COR-L47 (cell line): Measurements from ENCODE around the gene PPP1R15A.
A peak's percentile ranks its signal among the peaks of the same experiment; 100 is the strongest.
"Not testable (repeated sequence)": the region's sequence is repeated elsewhere in the genome, so short reads cannot be mapped to it uniquely, and the experiment has no call there.

ENCODE experiments used
- DNase-seq: peaks from one replicate; lab custom pipeline; 2025; lab: John Stamatoyannopoulos, UW

The PPP1R15A gene

DNA sequence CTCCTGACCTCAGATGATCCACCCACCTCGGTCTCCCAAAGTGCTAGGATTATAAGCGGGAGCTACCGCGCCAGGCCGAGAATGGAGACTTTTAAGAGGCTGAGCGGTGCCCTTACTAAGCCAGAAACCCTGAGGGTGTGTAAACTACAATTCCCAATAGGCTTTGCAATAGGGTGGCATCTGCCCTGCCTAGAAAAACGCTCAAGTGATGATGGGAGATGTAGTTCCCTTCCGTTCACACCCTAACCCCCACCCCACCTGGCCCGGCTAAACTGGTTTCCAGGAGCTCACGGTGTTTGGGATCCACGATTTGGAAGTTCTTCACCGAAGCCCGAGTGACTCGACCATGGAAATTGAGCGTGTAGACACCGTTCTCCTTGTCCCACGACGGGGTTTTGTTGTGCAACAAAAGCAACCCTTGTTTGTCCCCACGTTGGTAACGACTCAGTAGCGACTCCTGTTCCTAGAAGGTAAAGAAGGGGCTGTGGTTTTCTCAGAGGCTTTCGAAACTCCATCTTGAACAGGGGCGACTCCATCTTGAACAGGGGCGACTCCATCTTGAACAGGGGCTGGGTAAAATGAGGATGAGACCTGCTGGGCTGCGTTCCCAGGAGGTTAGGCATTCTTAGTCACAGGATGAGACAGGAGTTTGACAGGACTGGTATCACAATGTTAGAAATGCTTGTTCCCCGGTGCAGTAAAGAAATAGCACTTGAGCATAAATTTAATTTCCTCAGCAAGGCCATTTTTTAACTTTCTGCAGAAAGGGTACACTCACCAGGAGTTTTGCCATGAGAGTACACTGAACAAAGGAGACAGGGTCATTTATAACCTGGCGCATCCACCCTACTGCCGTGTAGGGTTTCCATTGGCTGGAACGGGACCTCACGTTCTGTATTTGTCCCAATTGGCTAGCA, 9.8 kb downstream of the PPP1R15A start:
- DNase-seq, result no peak

GRCh38 chr19:48883726-48884125, 11.5 kb downstream of the PPP1R15A start:
- DNase-seq, result no peak

GRCh38 chr19:48887861-48888612, 15.8 kb downstream of the PPP1R15A start:
- DNase-seq, result no peak

- not testable (repeated sequence) for DNase-seq
Measured at GRCh38 chr19:48889496-48889895, 17.3 kb downstream of the PPP1R15A start.

GRCh38 chr19:48890551-48890950, 18.3 kb downstream of the PPP1R15A start:
- no peak for DNase-seq

GRCh38 chr19:48895226-48895625, 23.0 kb downstream of the PPP1R15A start:
- no peak for DNase-seq

GRCh38 chr19:48896191-48896720, 24.0 kb downstream of the PPP1R15A start:
- DNase-seq, result no peak

DNA sequence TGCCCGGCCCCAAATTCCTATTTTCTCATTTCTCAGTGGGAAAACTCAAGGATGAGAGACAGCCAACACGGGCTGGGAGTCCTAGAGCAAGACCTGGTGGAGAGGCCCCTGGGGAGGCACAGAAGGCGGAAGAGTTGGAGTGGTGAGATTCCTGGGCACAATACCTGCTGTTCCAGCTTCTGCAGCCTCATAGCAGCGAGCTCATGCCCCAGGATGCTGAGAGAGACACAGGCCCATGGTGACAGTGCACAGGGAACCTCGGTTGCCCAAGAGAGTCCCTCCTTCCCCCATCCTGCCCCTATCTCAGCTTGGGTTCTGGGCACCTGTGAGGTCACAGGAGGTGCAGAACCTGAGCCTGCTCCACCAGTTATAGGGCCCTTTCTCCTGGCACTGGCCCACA, 25.0 kb downstream of the PPP1R15A start:
- DNase-seq, result no peak

DNA sequence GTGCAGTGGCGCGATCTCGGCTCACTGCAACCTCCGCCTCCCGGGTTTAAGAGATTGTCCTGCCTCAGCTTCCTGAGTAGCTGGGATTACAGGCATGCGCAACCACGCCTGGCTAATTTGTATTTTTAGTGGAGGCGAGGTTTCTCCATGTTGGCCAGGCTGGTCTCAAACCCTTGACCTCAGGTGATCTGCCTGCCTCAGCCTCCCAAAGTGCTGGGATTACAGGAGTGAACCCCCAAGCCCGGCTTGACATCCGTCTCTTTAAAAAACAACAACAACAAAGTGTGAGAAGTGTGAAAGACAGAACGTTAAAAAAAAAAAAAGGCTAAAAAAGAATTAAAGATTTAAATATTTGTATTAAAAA, 27.1 kb downstream of the PPP1R15A start:
- not testable (repeated sequence) for DNase-seq

- peak; percentile 98 for DNase-seq
Measured at GRCh38 chr19:48899781-48900476, 27.7 kb downstream of the PPP1R15A start, which contains the start of gene NUCB1. Gene NUCB1 (plus strand): TSS chr19:48900312. CDS start chr19:48900797, 485 bp downstream.

DNA sequence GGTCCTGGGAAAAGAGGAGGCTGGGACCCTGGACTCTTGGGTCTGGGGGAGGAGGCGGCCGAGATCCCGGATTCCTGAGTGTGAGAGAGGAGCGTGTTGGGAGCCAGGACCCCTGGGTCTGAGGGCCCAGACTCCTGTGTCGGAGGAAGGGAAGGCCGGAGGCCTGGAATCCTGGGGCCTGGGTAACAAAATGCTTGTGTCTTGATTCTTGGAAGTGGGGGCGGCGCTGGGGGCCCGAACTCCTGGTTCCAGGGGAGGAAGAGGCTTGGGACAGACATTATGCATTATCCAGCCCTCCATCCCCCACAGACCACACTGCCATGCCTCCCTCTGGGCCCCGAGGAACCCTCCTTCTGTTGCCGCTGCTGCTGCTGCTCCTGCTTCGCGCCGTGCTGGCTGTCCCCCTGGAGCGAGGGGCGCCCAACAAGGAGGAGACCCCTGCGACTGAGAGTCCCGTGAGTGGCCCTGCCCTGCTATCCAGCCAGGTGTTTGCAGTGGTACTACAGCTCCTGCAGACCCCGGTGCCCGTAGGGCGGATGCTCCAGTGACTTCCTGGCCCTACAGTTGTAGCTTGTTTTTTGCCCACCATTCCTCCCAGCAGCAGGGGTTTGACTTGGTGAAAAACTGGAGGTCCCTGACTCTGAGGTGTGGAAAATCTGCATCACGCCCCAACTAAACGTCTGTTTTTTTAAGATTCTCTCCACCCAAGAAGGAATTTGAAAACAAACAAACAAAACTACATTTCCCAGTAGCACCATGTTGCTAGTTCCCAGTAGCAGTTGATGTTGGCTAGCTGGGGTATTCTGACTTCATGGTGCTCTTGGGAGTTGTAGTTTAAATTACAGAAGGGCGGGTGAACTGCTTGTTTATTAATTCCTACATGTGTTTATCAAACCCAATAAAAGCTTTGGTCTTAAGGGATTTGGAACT, 28.5 kb downstream of the PPP1R15A start:
- no peak for DNase-seq

DNA sequence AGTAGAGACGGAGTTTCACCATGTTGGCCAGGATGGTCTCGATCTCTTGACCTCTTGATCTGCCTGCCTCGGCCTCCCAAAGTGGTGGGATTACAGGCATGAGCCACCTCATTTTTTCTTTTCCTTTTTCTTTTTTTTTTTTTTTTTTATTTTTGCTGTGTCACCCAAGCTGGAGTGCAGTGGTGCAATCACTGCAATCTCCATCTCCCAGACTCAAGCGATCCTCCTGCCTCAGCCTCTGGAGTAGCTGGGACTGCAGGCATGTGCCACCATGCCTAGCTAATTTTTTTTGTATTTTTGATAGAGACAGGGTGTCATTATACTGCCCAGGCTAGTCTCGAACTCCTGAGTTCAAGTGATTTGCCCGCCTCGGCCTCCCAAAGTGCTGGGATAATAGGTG, 30.1 kb downstream of the PPP1R15A start:
- DNase-seq, result not testable (repeated sequence)

- not testable (repeated sequence) for DNase-seq
Measured at GRCh38 chr19:48903788-48904187, 31.6 kb downstream of the PPP1R15A start.

DNA sequence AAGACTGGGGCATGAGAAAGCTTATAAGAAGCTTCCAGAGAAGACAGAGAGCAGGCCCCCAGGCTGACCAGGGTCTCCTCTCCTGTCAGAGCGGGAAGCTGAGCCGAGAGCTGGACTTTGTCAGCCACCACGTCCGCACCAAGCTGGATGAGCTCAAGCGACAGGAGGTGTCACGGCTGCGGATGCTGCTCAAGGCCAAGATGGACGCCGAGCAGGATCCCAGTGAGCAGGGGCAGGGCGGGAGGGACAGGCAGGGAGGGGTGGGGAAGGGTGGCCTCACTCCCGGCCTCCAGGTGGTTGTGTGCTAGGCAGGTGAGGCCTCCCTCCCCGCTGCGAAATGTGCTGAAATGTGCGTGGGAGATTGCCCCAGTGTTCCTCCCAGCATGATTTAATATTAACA, 33.4 kb downstream of the PPP1R15A start:
- DNase-seq, result no peak

DNA sequence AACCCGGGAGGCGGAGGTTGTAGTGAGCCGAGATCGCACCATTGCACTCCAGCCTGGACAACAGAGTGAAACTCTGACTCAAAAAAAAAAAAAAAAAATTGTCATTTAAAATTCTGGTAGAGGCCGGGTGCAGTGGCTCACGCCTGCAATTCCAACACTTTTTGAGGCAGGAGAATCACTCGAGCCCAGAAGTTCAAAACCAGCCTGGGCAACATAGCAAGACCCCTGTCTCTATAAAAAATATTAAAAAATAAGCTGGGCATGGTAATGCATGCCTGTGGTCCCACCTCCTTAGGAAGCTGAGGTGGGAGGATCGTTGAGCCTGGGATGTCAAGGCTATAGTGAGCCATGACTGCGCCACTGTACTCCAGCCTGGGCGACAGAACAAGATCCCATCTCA, 34.1 kb downstream of the PPP1R15A start:
- no peak for DNase-seq

- no peak for DNase-seq
Measured at GRCh38 chr19:48907671-48908070, 35.5 kb downstream of the PPP1R15A start.

GRCh38 chr19:48909424-48910077, 37.3 kb downstream of the PPP1R15A start:
- not testable (repeated sequence) for DNase-seq

DNA sequence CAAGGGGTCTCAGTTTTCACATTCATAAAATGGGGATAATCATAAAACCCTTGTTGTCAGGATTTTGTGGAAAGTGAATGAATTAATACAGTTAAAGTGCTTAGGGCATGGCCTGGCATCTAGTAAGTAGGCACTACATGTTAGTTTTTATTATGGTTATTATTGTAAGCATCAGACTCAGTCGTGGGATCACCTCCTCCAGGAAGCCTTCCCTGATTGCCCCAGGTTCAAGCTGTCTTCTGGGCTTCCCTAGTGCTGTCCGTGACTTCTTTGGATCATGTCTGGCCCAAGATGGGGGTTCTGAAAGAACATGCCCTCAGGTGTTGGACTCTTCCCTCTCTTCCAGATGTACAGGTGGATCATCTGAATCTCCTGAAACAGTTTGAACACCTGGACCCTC, 38.6 kb downstream of the PPP1R15A start:
- DNase-seq, result no peak

GRCh38 chr19:48913114-48913889, 41.1 kb downstream of the PPP1R15A start:
- DNase-seq, result no peak

DNA sequence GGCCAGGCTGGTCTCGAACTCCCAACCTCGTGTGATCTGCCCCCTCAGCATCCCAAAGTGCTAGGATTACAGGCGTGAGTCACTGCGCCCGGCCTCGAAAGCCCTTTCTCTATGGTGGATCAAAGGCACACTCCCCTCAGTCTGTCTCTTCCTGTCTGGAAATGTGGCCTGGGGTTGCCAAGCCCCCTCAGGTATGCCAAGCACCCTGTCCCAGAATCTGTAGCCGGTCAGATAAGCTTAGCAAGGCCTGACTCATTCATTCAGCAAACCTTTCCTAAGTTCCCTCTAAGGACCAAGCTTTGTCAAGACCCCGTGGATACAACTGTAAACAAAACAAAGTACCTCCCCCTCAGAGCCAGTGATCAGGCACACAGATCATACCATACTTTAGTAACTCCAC, 42.0 kb downstream of the PPP1R15A start:
- no peak for DNase-seq
